Esophagus squamous epithelium (tissue), 4 donors: Measurements from ENCODE around the gene HK3.

ENCODE experiments used
- POLR2A ChIP-seq, 4 donors: fragments of 450-650 bp; IDR thresholded peaks; one replicate each; pipeline ENCODE4 v1.6.1; 2017; ENCODE audit warnings: antibody characterized with exemption in 4 of 4, mild to moderate bottlenecking in 4 of 4, moderate library complexity in 3 of 4
- TF ChIP-seq, protein P1 (sequence below), 6 experiments: fragments of 450-650 bp in 4 of 6; fragments of 200-600 bp in 2 of 6; sonication (generic) in 2 of 6; IDR thresholded peaks; one replicate each; pipeline ENCODE4 v1.5.1; 2016 to 2019; ENCODE audit warnings: antibody characterized with exemption in 6 of 6, mild to moderate bottlenecking in 4 of 6, moderate library complexity in 4 of 6

DNA sequence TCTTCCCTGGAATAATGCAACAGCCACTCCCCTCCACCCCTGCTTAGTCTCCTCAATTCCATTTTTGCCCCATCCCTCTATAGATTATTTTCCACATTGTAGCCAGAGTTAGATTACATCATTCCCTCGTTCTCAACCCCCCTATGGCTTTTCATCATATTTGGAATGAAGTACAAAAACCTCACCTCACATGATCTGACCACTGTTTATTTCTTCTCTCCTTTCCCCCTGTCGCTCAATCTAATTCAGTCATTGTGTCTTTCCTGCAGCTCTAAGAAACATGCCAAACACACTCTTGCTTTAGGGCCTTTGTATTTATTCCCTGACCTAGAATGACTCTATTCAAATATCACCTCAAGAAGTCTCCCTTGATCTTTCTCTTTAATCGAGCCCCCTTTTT is 22.6 kb upstream of the HK3 start:
- TF ChIP-seq, protein P1, sequence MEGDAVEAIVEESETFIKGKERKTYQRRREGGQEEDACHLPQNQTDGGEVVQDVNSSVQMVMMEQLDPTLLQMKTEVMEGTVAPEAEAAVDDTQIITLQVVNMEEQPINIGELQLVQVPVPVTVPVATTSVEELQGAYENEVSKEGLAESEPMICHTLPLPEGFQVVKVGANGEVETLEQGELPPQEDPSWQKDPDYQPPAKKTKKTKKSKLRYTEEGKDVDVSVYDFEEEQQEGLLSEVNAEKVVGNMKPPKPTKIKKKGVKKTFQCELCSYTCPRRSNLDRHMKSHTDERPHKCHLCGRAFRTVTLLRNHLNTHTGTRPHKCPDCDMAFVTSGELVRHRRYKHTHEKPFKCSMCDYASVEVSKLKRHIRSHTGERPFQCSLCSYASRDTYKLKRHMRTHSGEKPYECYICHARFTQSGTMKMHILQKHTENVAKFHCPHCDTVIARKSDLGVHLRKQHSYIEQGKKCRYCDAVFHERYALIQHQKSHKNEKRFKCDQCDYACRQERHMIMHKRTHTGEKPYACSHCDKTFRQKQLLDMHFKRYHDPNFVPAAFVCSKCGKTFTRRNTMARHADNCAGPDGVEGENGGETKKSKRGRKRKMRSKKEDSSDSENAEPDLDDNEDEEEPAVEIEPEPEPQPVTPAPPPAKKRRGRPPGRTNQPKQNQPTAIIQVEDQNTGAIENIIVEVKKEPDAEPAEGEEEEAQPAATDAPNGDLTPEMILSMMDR (IDR thresholded peaks at IDR 0.05) = no peak
- TF ChIP-seq POLR2A (IDR thresholded peaks at IDR 0.05) = no peak
